Non-pigmented ciliary epithelial cell (primary cell): ENCODE measurements around the gene BST2.

Experiments used
- DNase-seq: peaks from one replicate; pipeline ENCODE4 v3.0.0-alpha.2; 2010; ENCODE audit warnings: low read depth

BST2 gene, protein sequence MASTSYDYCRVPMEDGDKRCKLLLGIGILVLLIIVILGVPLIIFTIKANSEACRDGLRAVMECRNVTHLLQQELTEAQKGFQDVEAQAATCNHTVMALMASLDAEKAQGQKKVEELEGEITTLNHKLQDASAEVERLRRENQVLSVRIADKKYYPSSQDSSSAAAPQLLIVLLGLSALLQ

DNA sequence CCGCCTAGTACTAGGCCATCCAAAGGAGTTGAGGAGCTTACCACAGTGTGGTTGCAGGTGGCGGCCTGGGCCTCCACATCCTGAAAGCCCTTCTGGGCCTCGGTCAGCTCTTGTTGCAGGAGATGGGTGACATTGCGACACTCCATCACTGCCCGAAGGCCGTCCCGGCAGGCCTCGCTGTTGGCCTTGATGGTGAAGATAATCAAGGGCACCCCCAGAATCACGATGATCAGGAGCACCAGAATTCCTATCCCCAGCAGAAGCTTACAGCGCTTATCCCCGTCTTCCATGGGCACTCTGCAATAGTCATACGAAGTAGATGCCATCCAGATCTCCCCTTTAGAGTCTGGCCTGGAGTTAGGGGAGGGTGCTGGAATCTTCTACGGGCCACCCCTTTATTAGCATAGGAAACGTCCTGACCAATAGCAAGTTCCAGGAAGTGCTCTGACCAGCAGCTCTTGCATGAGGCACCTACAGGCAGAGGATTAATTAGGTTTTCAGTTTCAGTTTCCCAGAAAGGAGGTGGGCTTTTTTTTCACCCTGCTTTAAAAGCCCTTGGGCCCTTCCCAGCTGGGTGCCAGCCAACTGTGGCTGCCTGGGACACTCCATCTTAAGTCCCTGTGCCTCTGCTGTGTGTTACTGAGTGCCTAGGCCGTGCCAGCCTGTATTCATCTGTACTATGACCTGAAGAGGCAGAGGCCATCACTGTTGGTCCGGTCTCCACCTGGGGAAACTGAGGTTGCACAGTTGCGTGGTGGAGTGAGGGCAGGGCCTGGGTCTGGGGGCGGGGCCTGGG lies at the start of gene BST2:
Gene BST2, minus strand, starts transcription at position 381 of the 796 bp plus-strand sequence. Its CDS starts 55 bp downstream, at position 326.
- DNase-seq = no peak

DNA sequence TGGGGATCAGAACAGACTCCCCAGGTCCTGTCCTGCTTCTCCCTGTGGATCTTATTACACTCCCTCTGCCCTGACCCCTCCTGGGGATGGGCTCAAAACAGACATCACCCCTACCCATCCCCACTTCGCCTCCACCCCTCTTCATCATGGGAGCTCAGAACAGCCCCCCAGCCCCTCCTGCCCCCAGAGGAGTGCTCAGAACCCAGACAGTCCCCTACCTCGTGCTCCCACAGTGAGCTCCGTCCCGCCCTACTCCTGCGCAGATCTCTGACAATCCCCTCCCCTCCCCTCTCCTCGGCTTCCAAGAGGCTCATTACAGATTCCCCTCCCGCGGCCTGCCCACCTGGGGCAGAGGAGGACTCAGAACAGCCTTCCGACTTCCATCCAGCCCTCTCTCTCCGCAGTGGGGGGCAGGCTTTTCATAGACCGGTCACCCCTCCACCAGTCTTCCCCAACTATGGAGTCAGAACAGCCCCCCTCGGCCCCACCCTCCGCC lies 49.2 kb upstream of the BST2 start:
- no peak for DNase-seq

DNA sequence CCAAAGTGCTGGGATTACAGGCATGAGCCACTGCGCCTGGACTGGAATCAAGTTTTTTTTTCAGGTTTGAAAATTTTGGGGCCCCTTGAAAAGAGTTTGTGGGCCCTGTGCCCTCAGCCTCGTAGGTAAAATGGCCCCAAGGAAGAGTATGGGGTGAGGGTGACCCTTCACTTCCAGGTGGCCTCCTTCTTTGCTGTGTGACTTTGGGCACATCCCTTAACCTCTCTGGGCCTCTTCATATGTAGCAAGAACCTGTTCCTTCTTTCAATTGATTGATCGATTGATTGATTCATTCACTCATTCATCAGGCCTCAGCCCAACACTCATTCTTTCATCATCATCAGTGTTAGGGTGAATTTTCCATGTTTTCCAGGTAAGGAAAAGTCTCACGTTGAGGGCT lies 46.4 kb upstream of the BST2 start:
- no peak for DNase-seq

DNA sequence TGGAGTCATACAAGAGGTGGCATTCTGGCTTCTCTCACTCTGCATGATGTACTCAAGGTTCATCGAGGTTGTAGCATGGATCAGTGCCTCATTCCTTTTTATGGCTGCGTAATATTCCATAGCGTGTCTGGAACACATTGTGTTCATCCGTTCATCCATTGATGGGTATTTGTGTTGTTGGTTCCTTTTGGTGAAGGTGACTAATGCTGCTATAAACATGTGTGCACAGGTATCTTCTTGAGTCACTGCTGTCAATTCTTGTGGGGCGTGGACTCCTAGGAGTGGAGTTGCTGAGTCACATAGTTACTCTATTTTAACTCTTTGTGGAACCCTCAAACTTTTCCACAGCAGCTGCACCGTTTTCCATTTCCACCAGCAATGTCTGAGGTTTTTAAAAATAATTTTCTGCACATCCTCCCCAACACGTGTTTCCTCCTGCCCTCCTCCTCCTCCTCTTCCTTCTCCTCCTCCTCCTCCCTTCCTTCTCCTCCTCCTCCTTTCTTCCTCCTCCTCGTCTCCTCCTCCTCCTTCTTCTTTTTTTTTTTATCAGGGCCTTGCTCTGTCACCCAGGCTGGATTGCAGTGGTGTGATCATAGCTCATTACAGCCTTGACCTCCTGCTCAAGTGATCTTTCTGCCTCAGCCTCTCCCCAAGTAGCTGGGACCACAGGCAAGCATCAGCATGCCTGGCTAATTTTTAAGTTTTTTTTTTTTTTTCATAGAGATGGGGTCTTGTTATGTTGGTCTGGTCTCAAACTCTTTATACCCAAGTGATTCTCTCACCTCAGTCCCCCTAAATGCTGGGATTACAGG lies 45.0 kb upstream of the BST2 start:
- no peak for DNase-seq

DNA sequence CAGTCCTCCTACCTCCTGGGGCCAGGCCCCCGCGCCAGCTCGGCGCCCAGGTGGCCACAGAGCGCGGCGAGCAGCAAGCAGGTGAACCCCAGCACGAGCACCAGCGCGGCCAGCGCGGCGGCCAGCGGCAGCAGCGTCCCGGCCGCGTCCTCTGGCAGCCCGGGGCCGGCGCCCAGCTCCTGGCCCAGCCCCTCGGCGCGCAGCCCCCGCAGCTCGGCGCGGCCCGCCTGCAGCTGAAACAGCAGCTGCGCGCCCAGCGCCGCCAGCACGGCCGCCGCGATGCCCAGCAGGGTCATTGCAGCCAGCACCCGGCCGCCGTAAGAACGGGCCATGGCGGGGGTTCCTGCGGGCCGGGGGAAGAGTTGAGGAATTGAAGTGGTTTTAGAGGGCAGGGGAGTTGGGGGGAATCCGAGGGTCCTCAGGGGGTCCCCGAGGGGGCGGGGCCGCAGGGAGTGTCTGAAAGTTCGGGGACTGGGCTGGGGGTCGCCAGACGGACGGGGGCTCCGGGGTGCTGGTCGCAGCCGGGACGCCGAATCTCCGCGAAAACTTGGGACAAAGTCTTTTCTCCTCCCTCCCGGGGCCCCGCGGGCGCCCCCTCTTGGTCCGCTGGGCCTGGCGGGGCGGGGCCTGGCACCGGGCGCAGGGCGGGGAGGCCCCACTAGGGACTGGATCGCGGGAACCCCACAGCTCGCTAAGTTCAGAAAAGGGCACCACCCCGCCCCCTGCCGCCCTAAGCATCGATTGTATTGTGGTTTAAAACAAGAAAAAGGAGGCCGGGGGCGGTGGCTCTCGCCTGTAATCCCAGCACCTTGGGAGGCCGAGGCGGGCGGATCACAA lies 42.9 kb upstream of the BST2 start, which contains the start of gene TMEM221:
Gene TMEM221, minus strand, starts transcription at position 538 of the 837 bp plus-strand sequence. Its CDS starts 206 bp downstream, at position 332.
- no peak for DNase-seq

DNA sequence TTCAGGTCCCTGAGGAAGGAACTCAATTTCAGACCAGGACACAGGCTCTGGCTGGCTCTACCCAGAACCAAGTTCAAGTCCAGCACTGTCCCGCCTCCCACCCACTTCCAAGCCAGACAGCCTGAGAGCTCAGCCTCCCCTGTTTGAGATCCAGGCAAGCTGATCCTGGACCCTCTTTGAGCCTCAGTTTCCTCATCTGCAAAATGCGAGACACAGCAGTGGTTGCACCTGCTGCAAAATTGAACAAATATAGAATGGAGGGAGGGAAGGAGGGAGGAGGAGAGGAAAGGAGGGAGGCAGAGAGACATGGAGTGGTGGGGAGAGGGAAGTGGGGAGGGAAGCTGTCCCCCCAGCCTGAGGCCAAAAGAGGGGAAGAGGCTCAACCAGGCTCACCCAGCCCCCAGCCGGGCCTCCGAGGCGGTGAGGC lies 42.3 kb upstream of the BST2 start:
- DNase-seq = no peak

DNA sequence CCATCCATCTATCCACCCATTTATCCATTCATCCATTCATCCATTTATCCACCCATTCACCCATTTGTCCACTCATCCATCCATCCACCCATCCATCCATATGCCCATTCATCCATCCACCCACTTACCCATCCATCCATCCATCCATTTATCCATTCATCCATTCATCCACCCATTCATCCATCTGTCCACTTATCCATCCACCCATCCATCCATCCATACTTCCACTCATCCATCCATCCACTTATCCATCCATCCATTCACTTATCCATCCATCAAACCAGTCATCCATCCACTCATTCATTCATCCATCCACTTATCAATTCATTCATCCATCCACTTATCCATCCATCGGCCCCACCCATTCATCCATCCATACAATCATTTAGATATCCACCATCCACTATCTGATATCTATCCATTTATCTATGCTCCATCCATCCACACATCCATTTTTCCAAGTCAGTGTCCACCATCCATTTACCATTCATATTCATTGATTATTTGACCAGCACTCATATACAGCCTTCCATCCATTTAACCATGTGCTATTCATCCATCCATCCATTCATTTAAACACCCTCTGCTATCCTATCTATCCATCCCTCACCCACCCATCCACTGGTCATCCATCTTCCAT lies 40.2 kb upstream of the BST2 start:
- no peak for DNase-seq

DNA sequence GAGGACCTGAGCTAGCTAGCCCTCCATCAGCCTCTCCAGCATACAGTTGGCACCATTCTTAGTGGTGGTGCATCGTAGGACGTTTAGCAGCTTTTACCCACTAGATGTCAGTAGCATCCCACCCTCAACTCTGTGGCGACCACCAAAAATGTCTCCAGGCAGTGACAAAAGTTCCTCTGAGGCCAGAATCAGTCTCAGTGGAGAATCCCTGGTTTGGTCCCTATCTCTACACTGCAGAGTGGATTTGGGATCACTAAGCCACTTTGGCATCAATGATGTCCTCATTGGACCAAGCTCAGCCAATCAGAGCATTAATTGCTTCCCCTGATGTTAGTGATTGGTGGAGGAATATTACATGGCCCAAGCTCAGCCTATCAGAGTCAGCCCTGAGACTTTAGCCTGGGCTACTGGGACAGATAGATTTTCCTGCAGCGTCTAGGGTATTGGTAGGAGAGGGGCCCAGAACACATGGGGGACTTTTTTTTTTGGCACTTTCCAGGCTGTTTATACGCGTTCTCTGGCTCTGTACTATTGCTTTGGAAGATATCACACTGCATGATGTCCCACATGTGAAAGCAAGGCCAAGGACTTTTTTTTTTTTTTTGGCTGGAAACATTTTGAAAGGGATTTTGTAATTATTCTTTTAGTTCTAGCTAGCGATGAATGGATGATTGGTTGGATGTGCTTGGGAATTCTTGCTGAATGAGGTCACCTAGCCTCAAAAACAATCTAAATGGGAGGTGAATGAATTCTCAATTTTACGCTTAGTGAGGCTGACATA lies 36.0 kb upstream of the BST2 start:
- no peak for DNase-seq

DNA sequence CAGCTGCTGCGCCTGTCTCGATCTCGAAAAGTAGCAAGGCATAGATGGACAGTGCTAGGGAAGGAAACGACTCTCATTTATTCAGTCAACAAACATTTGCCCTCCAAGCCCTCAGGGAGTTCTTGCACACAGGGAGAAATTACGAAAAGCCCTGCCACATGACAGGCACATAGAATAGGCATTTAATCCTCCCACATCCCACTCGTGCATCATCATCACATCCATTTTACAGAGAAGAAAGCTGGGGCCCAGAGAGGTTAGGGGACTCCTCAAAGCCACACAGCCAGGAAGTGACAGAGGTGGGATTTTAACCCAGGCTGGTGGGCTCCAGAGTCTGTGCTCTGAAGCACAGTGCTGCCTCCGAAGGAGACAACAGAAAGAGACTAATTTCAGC lies 31.4 kb upstream of the BST2 start:
- no peak for DNase-seq

DNA sequence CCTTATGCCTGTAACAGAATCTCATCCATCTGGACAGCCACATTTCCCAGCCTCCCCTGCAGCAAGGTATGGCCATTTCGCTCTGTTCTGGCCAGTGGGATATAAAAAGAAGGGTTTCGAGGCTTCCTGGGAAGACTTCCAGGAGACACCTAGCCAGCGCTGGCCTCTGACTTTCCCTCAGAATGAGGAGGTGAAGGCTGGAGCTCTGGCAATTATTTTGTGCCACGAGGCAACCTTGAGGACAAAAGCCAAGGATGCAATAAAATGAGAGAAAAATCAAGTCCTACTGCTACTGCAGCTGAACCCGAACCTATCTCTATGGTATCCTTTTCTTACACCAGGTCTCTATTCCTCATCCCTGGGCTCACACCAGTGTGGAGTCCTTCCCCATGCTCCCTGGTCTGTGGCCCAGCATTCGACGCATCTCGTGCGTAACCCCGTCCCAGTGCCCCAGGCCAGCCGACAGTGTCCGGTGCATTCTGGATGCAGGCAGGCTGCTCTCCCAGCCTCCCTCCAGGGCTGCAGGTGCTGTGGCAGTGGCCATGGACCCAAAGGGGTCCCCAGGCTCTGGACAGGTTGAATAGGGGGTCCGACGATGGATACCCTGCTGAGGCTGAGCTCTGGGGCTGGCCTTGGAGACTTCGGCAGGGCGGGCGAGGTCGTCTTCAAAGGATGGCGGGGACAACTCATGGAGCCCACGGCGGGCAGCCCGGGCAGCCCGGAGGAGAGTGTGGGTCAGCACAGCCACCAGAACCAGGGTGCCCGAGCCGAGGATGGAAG lies 30.9 kb upstream of the BST2 start:
- DNase-seq = no peak

DNA sequence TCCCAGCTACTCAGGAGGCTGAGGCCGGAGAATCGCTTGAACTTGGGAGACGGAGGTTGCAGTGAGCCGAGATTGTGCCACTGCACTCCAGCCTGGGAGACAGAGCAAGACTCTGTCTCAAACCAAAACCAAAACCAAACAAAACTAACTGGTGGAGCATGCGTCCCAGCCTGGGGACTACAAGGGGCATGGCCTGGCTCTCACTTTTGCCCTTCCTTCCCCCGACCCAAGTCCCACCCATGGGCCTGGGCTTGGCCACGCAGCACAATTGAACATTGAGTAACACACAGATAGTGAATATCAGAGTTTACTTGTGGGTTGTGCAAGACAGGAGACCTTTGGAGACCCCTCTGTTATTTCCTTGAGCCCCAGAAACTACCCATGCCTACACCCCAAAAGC lies 29.8 kb upstream of the BST2 start:
- DNase-seq = no peak

DNA sequence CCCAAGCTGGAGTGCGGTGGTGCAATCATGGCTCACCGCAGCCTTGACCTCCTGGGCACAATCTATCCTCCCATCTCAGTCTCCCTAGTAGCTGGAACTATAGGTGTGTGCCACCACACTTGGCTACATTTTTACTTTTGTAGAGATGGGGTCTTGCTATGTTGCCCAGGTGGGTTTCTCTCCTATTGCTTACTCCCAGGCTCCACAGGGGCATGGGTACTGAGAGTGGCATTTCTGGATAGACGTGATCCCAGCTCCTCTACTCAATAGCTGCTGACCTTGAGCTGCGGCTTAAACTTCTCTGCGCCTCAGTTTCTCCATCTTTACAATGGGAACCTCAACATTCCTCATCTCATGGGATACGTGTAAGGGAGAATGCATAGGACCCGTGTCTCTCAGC lies 26.0 kb upstream of the BST2 start:
- DNase-seq = no peak

DNA sequence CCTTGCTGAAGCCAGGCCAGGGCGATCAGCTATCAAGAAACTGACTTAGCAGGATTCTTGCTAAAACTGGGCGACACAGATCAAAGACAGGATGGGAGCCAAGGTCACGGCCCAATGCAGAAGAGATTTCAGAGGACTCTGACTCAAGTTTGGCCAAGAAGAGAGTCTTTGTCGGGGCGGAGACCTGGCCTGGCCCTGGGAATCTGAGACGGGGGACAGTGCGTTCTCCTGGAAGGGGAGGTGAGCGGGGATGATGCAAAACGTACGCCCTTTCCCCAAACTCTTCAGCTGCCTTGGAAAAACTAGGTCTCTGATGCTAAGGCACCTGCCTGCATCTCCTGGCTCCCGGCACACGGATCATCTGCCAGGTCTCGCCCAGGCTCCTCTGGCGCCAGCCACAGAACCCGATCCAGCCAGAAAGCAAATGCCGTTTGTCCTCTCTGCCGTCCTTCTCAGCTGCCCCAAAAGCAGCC lies 24.2 kb upstream of the BST2 start:
- DNase-seq = no peak

DNA sequence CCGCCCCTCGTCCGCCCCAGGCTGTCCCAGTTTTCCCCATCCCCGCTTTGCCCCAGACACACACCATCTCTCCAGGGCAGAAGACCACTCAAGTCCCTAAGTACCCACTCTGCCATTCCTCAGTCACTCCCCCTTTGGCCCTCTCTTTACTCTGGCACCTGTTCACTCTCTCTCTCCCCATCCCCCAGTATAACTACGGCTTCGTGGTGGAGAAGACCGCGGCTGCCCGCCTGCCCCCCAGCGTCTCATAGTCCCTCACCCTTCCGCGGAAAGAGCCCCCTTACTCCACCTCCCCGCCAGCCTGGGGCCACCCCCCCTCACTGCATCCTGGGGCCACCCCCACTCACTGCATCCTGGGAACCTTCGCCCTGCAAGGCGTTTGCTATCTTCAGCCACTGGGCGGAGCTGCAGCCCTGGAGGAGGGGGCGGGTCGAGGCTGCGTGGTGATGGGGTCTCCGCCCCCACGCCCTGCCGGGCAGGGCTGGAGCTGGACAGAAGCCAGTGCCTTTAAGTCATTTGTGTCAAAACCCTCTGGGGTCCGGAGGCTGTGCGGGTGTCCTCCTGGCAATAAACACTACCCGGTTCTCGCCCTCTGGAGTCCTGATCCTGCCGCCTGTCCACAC lies 19.4 kb upstream of the BST2 start:
- no peak for DNase-seq

DNA sequence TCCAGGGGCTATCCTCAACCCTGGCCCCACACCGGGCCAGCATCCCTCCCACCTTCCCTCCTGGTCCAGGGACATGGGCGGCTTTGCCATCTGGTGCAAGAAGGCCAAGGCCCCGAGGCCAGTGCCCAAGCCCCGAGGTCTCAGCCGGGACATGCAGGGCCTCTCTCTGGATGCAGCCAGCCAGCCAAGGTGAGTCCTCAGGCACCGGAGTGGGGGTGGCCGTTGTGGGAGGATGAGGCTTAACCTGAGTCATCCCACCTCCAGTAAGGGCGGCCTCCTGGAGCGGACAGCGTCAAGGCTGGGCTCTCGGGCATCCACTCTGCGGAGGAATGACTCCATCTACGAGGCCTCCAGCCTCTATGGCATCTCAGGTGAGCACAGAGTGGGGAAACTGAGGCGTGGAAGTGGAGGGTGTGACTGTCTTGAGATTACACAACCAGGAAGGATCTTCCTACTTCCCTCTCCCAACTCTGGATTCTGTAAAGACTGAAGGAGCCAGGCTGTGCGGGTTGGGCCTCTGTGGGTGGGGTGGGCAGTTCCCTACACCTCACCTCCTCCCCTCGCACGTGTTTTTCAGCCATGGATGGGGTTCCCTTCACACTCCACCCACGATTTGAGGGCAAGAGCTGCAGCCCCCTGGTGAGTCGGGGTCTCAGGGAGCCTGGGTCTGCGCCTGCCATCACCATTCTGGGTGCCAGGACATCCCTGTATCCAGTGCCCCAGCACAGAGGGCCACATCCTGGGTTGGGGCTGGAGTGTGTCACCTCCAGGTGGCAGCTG lies 18.2 kb upstream of the BST2 start:
- DNase-seq = no peak

DNA sequence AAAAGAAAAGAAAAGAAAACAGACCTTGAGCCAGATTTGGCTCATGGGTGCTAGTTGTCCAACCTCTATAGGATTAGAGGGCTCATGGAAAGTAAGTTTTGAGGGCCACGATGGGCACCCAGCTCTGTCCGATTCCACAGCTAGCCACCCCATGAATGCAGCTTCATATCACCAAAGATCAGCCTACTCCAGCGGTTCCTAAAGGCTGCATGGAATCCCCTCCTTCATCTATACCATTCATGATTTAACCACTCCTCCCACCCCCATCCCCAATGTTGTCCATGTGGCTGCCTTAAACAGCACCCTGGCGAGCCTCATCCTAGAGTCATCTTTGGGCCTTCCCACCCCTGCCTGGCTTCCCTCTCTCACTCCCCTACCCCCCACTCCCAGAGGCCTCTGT lies 16.5 kb upstream of the BST2 start:
- no peak for DNase-seq

DNA sequence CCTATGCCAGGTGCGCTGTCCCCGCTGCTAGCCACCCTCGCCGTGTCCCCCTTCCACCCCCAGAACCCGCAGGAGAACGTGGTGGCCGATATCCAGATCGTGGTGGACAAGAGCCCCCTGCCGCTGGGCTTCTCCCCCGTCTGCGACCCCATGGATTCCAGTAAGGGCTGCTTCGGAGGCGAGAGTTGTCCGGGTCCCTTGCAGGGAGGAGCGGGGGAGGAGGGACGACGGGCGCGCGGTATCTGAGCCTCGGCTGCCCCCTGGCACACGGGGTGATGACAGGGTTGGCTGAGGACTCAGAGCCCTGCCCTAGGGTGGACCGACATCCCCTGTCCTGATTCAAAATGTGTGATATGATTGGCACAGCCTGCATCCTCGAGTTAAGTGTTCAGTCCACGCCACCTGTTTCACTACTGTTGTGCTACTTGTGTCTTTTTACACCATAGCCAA lies 15.1 kb upstream of the BST2 start:
- no peak for DNase-seq
